Inflammatory macrophage treated with lipopolysaccharide for 1 hour (primary cell): Measurements from ENCODE around the gene PXDC1.
"Not testable (repeated sequence)": the region's sequence is repeated elsewhere in the genome, so short reads cannot be mapped to it uniquely, and the experiment has no call there.

Experiments used
- DNase-seq, 2 donors: peaks; one replicate each; pipeline ENCODE4 v3.0.0-alpha.2; 2020 to 2022

The PXDC1 gene

DNA sequence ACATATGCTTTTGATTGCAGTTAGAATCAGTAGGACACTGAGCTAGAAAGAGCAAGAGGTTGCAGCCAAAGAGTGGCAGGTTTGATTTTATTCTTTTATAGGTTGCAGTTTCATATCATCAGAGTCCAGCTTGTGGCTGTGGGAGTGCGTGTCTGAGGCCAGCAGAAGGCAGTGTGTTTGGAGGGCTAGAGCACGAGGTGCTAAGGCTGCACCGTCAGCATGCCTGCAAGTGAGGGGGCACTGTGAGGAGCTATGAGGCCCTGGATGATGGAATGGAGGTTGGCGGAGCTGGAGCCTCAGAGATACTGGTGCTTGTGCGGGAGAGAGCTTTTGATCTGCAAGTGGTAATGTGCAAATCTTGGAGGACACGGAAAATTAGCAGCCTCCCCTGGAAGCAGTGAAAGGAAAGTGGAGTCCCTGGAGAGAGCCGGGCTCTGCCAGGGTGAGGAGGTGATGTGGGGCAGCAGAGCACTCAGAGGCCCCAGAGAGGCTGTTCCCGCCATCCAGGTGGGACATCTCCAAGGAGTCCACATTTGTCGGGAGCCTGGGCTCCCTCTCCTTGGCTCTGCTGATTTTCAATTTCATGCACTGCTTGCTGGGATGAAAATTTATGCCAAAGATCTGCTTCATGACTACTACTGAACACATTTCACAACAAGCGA lies 43.6 kb downstream of the PXDC1 start:
- DNase-seq, result no peak

DNA sequence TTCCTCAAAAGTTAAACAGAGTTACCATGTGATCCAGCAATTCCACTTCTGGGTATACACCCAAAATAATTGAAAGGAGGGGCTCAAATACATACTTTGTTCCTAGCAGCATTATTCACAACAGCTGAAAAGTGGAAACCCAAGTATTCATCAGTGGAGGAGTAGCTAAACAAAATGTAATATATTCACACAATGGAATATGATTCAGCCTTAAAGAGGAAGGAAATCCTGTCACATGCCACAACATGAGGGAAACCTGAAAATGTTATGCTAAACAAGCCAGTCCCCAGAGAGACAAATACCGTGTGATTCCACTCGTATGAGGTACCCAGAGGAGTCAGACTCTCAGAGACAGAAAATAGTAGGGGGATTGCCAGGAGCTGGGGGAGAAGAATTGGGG lies 44.5 kb downstream of the PXDC1 start:
- peak; percentile 48 to 67 for DNase-seq

DNA sequence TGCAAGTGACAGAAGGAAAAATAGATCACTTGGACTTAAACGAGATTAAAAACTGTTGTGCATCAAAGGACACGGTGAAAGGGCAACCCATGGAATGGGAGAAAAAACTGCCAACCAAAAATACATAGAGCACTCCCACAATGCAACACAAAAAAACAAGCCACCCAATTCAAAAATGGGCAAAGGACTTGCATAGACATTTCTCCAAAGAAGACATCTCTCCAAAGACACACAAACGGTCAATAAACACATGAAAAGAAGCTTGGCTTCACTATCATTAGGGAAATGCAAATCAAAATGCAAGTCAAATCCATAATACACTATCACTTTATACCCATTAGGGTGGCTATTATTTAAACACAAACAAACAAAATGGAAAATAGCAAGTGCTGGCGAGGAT lies 45.0 kb downstream of the PXDC1 start:
- no peak for DNase-seq

DNA sequence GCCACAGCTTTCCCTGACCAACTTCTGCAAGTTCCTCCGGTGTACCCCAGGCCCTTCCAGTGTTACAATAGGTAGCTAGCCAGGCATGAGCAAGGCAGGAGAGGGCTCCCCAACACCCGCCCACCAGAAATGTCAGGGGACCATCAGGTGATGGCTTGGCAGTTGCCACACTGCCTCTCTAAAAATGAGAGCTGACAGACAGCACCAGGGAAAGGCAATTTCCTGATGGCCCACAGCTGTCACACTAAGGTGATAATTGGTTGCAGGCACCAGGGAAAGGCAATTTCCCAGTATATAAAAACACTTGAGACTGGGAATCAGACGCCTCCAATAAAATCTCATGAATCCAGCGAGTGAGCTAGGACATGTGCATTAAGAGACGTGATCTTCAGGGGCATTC lies 49.9 kb downstream of the PXDC1 start:
- DNase-seq, result no peak

DNA sequence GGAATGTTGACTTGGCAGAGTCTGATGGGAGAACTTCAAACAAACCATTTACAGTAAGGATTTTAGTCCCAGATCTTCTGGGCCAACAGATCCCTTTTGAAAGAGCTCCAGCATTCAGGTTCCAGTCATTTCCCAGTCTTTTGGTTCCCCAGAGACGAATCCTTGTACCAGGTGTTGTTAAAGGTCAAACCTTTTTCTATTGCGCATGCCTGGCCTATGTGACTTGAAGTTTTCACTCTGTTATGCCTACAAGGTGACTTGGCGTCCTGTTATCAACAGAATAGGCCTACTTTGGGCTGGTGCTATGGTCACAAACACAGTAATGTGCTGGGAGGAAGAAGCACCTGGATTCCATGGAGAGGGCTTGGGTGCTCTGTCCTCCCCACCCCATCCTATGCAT lies 52.3 kb downstream of the PXDC1 start:
- no peak for DNase-seq

DNA sequence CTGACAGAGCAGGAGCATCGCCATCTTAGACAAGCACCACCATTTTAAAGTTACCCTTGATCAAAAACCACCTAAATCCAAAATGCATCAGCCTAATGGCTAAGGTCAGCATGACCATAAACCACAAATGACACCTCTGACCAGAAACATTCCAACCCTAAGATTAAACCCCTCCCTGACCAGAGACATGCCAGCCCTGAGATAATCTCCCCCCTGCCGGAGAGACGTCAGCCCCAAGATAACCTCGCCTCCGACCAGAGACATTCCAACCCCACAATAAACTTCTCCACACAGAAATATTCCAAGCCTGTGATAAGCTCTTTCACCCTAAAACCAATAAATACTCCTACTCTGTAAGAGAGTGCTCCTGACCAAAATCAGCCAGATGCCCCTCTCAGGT lies 53.5 kb downstream of the PXDC1 start:
- no peak for DNase-seq

DNA sequence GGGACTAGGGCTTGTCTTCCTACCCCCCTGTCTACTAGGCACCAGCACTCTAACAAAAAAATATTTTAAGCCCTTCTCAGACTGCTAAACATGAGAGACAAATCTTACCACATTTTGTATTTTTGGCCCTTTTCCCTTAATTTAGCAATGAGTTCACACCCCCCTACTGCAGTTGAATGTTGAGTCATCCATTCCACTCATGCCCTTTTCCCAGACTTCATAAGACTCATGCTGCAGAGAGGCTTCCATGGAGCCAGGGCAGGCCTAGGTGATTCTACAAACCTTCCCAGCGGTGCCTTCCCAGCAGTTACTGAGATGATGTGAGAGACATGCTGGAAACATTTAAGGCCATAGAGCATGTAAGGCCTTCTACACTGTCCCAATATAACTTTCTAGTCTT lies 53.9 kb downstream of the PXDC1 start:
- DNase-seq, result peak; percentile 13 to 43

DNA sequence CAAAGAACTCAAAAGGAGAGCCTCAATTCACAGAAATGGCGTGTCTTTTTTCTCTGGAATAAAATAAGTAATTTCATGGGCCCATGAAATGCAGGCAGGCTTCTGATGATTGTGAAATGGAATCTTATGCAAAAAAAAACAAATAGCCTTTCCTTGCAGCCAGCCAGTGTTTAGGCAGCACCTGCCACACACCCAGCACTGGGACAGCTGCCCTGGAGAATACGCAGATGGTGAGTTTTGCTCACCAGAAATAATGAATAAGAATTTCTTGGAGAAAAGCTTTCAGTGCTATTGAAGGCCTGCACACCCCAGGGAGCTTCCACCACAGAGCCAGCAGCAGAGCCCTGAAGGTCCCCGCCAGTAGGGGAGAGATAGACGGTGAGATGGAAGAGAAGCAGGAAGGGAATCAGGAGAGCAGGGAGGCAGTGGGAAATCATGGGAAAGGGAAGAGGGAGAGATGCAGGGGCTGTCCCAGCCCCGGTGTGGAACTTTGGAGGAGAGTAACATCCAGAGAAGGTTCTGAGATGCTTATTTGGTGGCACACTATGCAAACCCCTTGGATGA lies 54.9 kb downstream of the PXDC1 start:
- DNase-seq, result no peak

DNA sequence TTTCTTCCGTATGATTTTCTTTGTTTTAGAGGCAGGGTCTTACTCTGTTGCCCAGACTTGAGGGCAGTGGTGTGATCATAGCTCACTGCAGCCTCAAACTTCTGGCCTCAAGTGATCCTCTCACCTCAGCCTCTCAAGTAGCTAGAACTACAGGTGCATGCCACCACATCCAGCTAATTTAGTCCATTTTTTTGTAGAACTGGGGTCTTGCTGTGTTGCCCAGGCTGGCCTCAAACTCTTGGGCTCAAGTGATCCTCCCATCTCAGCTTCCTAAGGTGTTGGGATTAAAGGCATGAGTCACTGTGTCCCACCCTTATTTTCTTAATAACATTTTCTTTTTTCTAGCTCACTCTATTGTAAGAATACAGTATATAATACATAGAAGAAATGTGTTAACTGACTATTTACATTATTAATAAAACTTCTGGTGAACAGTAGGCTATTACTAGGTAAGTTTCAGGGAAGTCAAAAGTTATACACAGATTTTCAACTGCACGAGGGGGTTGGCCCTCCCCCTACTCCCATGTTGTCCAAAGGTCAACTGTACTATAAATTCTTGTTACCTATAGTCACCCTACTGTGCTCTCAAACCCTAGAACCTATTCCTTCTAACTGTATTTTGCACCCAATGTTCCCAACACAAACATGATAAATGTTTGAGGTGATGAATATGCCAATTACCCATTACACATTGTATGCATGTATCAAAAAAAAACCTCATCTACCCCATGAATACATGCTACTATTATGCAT lies 56.3 kb downstream of the PXDC1 start:
- DNase-seq, result no peak

DNA sequence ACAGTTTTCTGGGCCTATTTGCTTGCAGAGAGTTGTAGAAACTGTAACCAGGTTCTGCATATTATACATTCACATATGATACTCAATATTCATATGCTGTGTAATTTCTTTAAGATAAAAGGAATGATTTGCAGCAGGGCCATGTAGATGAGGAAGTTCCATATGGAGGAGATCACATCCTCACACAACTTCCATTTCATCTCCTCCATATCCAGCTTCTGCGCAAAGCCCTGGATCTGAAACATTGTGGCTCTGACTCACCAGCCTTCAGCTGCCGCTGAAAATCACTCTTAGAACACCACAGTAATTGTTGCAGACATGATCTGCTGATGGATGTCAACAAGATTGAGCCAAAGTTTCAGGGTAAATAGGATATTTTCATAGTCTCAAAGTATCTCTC lies 57.7 kb downstream of the PXDC1 start:
- DNase-seq, result no peak

DNA sequence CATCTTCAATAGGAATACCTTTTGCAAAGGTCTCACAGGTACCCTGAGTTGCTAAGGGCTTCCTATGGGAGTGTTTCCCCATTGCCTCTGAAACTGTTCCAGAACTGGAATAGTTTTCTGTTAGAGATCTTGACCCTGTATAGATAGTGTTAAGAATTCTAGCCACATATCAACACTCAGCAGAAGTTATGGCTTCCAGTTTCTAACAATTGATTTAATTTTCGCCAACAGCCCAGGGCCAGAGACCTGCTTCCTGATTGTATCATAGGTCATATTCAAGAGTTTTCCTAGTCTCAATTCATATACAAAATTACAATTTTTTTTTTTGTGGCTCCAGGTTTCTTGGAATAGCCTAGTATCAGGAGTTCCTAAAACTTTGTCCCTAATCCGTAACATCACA lies 61.0 kb downstream of the PXDC1 start:
- no peak for DNase-seq

DNA sequence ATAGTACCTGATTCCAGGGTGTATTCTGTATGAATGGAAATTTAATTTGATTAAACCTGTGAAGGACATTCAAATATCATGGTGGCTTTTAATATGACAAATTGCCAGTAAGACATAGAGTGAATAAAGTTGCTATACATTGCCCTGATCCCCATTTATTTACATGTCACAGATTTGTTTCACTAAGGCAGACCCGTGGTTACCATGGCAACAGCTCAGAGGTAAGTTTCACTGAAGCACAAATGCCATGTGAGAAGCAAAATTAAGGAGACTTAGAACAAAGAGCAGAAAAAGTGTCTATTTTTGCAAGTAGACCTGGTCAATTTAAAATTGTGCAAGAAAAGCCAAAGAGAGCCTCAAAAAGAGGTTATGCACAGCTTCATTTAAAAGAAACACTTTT lies 63.7 kb downstream of the PXDC1 start:
- DNase-seq, result no peak

DNA sequence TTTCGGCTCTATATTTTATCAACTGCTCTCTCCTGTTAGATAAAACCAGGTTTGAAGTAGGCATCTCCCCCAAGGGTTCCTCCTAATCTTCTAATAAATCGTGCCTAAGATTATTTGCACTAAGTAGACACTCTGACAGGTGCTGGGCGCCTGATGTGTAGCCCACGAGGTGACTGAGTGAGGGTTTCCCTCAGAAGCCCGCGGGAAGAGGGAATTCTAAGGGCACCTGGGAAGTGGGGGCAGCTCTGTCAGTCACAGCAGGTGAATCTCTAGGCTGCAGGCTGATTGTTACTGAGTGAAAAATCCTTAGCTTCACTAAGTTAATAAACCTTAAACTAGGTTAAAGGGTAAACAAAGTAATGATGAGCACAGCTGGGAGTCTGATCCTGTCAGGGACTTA lies 68.2 kb downstream of the PXDC1 start:
- DNase-seq, result no peak

DNA sequence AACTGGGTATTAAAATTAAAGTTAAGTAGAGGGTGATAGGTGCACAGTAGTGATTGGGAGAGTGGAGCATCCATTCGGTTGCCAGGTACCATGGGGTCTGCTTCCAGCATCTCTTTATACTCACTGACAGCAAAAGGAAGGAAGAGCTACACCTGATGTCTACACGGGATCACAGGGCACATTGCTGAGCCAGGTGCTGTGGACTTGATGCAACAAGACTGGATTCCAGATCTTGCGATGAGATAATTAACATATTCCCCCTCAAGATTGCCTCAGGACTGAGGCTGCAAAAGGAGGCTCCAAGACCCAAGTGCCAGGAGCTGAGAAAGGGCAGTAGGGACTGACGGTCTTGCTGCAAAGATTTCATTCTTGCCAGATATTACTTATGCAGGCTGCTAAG lies 72.6 kb downstream of the PXDC1 start:
- no peak for DNase-seq

DNA sequence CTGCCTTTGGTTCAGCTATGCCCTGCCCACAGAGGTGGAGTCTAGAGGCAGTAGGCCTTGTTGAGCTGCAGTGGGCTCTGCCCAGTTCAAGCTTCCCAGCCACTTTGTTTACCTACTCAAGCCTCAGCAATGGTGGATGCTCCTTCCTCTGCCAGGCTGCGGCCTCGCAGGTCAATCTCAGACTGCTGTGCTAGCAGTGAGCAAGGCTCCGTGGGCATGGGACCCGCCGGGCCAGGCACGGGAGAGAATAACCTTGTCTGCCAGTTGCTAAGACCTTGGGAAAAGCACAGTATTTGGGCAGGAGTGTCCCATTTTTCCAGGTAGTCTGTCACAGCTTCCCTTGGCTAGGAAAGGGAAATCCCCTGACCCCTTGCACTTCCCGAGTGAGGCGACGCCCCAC lies 73.8 kb downstream of the PXDC1 start:
- not testable (repeated sequence) for DNase-seq

DNA sequence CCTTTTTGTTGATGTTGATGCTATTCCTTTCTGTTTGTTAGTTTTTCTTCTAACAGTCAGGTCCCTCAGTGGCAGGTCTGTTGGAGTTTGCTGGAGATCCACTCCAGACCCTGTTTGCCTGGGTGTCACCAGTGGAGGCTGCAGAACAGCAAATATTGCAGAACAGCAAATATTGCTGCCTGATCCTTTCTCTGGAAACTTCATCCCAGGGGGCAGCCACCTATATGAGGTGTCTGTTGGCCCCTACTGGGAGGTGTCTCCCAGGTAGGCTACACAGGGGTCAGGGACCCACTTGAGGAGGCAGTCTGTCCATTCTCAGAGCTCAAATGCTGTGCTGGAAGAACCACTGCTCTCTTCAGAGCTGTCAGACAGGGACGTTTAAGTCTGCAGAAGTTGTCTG lies 74.2 kb downstream of the PXDC1 start:
- not testable (repeated sequence) for DNase-seq
